HEK293 (cell line): Measurements from ENCODE around the gene ETNK2.
"Not testable (repeated sequence)": the region's sequence is repeated elsewhere in the genome, so short reads cannot be mapped to it uniquely, and the experiment has no call there.

Experiments used
- CTCF ChIP-seq: fragments of 450-650 bp; formaldehyde crosslinking; IDR thresholded peaks from 2 replicates; pipeline ENCODE4 v1.5.1; 2016; ENCODE audit warnings: missing biosample characterization, missing genetic modification characterization
- GLI4 ChIP-seq: fragments of 450-650 bp; formaldehyde crosslinking; IDR thresholded peaks from 2 replicates; pipeline ENCODE4 v1.5.1; 2016; ENCODE audit warnings: missing biosample characterization, missing genetic modification characterization
- PRDM10 ChIP-seq: fragments of 450-650 bp; formaldehyde crosslinking; IDR thresholded peaks from 2 replicates; pipeline ENCODE4 v1.5.1; 2016; ENCODE audit warnings: missing biosample characterization, missing genetic modification characterization
- REST ChIP-seq: fragments of 450-650 bp; formaldehyde crosslinking; IDR thresholded peaks from 2 replicates; pipeline ENCODE4 v1.5.1; 2016; ENCODE audit warnings: missing biosample characterization, missing genetic modification characterization
- ZBTB10 ChIP-seq: fragments of 450-650 bp; formaldehyde crosslinking; IDR thresholded peaks from 2 replicates; pipeline ENCODE4 v1.5.1; 2016; ENCODE audit warnings: missing biosample characterization, missing genetic modification characterization
- ZNF274 ChIP-seq, 2 experiments: fragments of 200-500 bp in 1 of 2; fragments of 450-650 bp in 1 of 2; sonication (Bioruptor generic) in 1 of 2; formaldehyde crosslinking in 1 of 2; IDR thresholded peaks; 2 replicates each; pipeline versions ENCODE4 v1.5.1 to v1.6.1; 2014 to 2016; ENCODE audit warnings: borderline replicate concordance in 1 of 2, inconsistent platforms in 1 of 2, low read length in 1 of 2, missing biosample characterization in 1 of 2, missing genetic modification characterization in 1 of 2
- ZNF37A ChIP-seq: fragments of 450-650 bp; IDR thresholded peaks from 2 replicates; pipeline ENCODE4 v1.5.1; 2018; ENCODE audit warnings: missing biosample characterization, missing genetic modification characterization
- ZNF549 ChIP-seq: fragments of 450-650 bp; IDR thresholded peaks from 2 replicates; pipeline ENCODE4 v1.5.1; 2018; ENCODE audit warnings: missing biosample characterization, missing genetic modification characterization, mild to moderate bottlenecking, inconsistent platforms, moderate library complexity
- ZNF560 ChIP-seq: fragments of 450-650 bp; formaldehyde crosslinking; IDR thresholded peaks from 2 replicates; pipeline ENCODE4 v1.5.1; 2017; ENCODE audit warnings: missing biosample characterization, missing genetic modification characterization, borderline replicate concordance
- ZNF677 ChIP-seq: fragments of 450-650 bp; IDR thresholded peaks from 2 replicates; pipeline ENCODE4 v1.5.0; 2018; ENCODE audit warnings: missing biosample characterization, mild to moderate bottlenecking, missing genetic modification characterization, moderate library complexity
- ZSCAN23 ChIP-seq: fragments of 450-650 bp; formaldehyde crosslinking; IDR thresholded peaks from 2 replicates; pipeline ENCODE4 v1.5.1; 2016; ENCODE audit warnings: missing biosample characterization, missing genetic modification characterization

- TF ChIP-seq CTCF; REST (tag by site-specific recombination); ZNF560; GLI4; ZNF677; ZNF549 (tag by site-specific recombination); PRDM10 (tag by site-specific recombination); ZSCAN23 (tag by site-specific recombination); ZNF274 (IDR thresholded peaks at IDR 0.05; ENCODE audit: low read length); ZNF274 (tag by site-specific recombination; IDR thresholded peaks at IDR 0.05; ENCODE audit: borderline replicate concordance); ZNF37A (tag by site-specific recombination); ZBTB10 (tag by site-specific recombination): not testable (repeated sequence)
These were observed 52.1 kb downstream of the ETNK2 start for GRCh38 chr1:204099754-204100153.
